ENCODE results near the gene P2RY13.

The P2RY13 gene

DNA sequence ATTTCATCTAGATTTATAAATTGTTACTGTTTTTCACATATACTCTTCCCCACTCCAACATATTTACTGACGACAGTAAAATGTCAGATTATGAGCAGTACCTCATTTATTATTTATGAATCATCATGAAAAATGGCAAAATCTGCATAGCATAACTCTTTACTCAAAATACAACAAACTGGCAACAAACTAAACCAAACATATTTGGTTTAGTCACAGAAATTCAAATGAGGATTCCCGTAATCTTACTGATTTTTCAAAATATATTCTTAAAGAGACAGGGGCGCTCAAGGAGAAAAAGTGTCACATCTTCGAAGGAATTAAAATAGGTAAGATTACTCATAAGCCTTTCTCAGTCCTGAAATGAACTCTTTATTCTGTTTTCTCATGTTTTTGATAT lies 9.7 kb downstream of the P2RY13 start:
- no peak for FAIRE-seq

DNA sequence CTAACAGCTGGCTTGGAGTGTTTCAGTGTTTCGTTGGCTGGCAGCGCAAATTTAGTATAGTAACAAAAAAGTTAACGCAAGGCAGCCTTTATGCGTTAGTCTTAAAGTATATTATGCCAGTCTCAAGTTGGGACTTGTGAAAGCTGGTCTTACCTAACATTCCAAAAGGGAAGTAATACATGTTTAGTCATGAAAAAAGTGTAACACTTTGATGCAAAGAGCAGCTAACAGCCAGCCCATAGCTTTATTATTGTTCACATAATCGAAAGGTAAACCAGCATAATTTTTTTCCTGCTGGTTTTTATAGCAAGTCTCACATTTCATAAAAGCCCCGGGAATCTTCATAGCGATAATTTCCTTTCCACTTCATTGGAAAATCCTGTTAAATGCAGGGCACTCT lies 10.4 kb downstream of the P2RY13 start:
- FAIRE-seq, result no peak

- no peak for FAIRE-seq
Measured at GRCh38 chr3:151318313-151318712, 11.0 kb downstream of the P2RY13 start.

DNA sequence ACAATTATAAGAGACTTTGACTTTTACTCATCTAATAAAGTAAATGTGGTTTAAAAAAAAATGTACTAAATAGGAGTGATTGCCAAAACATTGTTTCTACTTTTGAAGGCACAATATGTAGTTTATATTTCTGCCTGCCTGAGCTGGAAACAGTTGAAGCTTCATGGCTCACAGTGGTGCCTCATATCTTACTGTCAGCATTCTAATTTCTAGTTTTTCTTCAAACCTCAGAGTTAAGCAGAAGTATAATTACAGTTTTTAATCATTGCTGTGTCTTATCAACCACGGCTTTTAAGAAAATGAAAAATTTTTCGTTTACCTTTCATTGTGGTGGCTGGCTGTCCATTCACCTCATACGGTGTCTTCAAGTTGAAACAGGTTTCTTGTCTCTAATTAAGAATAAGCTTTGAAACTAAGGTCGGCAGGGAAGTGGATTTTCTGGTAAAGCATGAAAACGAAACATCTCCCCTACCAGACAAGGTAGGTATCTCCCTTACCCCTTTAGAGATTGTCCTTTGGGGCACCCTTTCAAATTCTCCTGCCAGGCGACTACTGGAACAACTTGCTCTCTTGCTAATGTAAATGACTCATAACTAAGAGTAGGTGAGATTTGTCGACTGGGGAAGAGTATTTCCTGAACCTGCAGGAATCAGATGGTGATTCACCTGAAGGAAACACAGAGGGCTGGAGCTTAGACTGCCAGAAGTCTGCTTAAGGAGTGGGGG lies 12.9 kb downstream of the P2RY13 start, which contains the start of gene GPR87:
GPR87 (minus strand) TSS at position 554 of the 725 bp plus-strand sequence. CDS start 16,720 bp downstream, outside the sequence.
- FAIRE-seq, result no peak

DNA sequence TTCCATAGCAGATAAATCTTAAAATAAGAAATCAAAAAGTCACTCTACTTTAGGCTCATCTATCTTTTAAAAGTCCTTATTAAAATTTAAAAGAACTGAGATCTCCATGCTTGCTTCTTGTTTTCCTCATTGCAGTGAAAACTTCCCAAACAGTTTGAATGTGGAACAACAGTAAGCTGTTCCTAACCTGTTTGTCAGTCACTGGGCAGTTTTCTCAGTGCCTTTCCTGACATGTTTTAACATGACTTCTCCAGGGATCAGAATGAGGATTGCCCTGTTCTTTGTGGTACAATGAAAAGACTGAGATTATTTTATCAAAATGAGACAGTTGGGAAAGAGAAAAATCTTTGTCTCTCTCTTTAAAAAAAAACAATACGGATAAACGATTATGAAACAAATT lies 13.5 kb downstream of the P2RY13 start:
- no peak for FAIRE-seq

DNA sequence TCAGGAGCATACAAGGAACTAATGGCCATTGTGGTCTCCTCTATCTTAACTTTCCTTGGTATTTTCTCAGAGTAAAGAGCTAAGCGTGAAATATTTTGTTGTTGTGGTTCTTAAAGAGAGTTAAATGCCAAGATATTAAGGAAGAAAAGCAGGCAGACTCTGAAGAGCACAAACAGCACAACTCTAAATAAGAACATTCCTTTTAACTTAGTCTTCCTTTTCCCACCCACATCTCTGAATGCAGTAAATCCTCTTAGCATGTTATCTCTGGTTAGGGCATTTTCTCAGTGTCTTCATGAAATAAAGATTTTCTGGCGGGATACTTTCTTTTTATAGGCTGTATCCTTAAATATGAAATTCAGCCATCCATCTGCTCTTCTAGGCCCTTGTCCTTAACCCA lies 14.2 kb downstream of the P2RY13 start:
- no peak for FAIRE-seq

GRCh38 chr3:151314593-151314992 lies 14.8 kb downstream of the P2RY13 start:
- FAIRE-seq, result no peak

GRCh38 chr3:151314137-151314536 lies 15.2 kb downstream of the P2RY13 start:
- FAIRE-seq, result no peak

GRCh38 chr3:151312972-151313371 lies 16.4 kb downstream of the P2RY13 start:
- no peak for FAIRE-seq

DNA sequence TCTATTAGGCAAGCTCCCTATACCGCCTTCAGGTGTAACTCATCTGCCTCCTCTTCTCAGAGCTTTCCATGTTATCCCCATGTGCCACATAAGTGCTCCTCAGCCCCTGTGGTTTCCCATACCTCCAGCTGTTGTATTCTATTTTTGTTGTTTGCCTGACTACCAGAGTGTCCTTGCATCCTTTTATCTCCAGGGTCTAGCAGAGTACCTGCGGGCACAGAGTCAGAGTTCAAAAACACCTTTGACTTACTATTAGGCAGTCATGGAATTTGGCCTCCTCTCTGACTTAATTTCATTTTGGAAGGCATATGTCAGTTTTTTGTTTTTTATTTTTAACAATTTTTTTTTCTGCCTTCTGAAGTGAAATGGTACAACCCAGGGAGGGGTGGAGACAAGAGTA lies 19.8 kb downstream of the P2RY13 start:
- no peak for FAIRE-seq

GRCh38 chr3:151307583-151308488 lies 21.5 kb downstream of the P2RY13 start:
- FAIRE-seq, result no peak

GRCh38 chr3:151307131-151307530 lies 22.2 kb downstream of the P2RY13 start:
- FAIRE-seq, result no peak

- FAIRE-seq, result no peak
Measured at GRCh38 chr3:151306168-151306810, 23.1 kb downstream of the P2RY13 start.

DNA sequence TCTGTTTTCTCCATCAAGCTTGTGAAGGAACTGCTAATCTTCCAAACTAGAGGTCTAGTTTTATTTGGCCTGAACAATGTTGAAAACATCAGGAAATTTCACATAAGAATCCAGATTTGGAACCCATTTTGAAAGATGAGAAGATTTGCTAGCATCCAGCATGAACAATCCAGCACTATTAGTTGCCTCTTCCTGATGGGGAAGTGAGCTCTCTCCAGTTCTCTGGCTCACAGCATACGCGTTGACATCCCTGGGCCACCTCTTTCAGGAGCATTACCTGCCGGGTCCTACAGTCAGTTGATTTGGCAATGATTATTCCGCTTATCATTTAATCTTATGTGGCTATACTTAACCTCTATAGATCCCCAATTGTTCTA lies 23.6 kb downstream of the P2RY13 start:
- FAIRE-seq, result no peak

- FAIRE-seq, result no peak
Measured at GRCh38 chr3:151305060-151305774, 24.1 kb downstream of the P2RY13 start.

GRCh38 chr3:151303751-151304150 lies 25.6 kb downstream of the P2RY13 start:
- no peak for FAIRE-seq

DNA sequence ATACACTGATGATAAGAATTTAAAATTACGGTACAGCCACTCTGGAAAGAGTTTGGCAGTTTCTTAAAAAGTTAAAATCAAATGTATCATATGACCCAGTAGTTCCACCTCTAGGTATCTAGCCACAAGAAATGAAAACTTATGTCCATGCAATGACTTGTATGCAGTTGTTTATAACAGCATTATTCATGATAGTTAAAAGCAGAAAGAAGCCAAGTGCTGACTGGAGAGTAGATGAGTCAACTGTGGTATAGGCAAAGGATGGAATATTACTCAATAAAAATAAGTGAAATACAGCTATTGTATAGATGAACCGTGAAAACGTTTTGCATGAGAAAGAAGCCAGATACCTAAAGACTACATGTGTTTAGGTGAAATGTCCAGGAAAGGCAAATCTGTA lies 27.6 kb downstream of the P2RY13 start:
- FAIRE-seq, result no peak

- FAIRE-seq, result no peak
Measured at GRCh38 chr3:151300539-151300938, 28.8 kb downstream of the P2RY13 start.

DNA sequence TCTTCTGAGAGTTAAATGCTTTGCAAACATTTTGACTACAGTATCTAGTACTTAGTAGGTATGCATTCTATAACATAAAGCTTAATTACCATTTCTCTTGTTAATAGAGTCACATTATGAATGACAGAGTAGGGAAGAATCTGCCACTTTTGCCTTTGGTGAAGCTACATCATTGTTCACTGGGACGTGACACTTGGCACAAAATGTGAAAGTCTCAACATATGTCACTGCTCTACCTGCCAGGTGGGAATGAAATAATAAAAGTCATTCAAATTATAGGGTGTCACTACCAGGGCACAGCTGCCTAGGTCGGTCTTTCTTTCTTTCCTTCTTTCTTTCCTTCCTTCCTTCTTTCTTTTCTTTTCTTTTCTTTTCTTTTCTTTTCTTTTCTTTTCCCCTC lies 30.3 kb downstream of the P2RY13 start:
- FAIRE-seq, result no peak

DNA sequence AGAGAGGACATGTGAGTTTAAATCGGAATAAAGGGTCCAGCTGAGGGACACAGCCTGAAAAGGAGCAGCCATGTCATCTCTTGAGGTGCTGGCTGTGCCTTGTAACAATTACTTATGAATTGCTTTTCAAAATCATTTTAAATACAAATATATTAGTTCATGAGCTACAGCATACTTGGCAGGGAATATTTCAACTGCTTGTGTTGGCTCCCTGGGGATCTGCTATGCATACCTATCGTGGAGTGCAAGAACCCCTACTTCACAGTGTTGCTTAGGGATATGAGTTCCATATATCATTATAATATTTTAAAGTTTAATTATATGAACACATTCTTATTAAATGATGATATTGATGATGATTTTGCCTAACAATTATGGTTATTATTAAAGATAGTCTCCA lies 31.9 kb downstream of the P2RY13 start:
- no peak for FAIRE-seq

GRCh38 chr3:151296226-151296625 lies 33.1 kb downstream of the P2RY13 start:
- FAIRE-seq, result no peak

- no peak for FAIRE-seq
Measured at GRCh38 chr3:151293127-151293526, 36.2 kb downstream of the P2RY13 start.

GRCh38 chr3:151290673-151291072 lies 38.7 kb downstream of the P2RY13 start:
- FAIRE-seq, result no peak
